ENCODE data around the gene AGBL3.

DNA sequence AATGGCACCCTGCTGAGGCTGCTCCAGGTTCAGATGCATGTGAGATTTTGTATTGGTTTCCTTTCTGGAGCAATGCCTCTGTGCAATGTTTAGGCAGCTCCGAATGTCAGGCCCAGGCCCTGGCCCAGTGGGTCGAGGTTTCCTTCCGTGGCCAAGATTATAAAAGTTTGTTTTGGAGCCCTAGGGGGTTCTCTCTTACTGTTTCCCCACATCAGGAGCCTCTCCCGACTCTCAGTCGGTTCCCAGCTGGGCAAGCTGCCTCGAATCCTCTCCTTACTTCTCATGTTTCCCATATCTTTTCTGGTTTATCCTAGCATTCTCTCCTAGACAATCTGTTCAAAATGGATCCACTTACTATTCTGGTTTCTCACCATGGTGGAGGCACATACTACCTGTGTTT lies 172.6 kb downstream of the AGBL3 start:
- TF ChIP-seq, protein P1, sequence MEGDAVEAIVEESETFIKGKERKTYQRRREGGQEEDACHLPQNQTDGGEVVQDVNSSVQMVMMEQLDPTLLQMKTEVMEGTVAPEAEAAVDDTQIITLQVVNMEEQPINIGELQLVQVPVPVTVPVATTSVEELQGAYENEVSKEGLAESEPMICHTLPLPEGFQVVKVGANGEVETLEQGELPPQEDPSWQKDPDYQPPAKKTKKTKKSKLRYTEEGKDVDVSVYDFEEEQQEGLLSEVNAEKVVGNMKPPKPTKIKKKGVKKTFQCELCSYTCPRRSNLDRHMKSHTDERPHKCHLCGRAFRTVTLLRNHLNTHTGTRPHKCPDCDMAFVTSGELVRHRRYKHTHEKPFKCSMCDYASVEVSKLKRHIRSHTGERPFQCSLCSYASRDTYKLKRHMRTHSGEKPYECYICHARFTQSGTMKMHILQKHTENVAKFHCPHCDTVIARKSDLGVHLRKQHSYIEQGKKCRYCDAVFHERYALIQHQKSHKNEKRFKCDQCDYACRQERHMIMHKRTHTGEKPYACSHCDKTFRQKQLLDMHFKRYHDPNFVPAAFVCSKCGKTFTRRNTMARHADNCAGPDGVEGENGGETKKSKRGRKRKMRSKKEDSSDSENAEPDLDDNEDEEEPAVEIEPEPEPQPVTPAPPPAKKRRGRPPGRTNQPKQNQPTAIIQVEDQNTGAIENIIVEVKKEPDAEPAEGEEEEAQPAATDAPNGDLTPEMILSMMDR (IDR thresholded peaks at IDR 0.05), result no peak
- no peak for TF ChIP-seq EP300 (IDR thresholded peaks at IDR 0.05)

Data from esophagus muscularis mucosa (tissue), 3 donors.